ENCODE results near the gene NECAB2.

DNA sequence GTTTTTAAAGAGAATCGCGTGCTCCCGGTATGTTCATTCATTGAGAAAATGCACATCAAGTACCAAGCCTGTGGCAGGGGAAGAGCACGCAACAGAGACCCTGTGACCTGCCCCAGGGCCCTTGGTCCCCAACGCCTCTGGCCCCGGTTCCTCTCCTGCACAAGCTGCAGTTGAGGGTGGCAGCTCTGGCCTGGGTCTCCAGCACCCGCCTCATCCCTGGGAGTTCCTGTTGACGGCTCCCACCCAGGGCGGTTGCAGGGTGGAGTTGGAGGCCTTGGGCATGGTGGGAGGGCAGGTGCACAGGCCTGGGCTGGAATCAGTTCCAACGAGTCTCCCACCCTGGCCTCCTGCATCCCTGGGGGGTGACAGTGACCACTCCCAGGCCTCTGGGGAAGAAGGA, 5.0 kb downstream of the NECAB2 start:
- TF ChIP-seq, protein P1, sequence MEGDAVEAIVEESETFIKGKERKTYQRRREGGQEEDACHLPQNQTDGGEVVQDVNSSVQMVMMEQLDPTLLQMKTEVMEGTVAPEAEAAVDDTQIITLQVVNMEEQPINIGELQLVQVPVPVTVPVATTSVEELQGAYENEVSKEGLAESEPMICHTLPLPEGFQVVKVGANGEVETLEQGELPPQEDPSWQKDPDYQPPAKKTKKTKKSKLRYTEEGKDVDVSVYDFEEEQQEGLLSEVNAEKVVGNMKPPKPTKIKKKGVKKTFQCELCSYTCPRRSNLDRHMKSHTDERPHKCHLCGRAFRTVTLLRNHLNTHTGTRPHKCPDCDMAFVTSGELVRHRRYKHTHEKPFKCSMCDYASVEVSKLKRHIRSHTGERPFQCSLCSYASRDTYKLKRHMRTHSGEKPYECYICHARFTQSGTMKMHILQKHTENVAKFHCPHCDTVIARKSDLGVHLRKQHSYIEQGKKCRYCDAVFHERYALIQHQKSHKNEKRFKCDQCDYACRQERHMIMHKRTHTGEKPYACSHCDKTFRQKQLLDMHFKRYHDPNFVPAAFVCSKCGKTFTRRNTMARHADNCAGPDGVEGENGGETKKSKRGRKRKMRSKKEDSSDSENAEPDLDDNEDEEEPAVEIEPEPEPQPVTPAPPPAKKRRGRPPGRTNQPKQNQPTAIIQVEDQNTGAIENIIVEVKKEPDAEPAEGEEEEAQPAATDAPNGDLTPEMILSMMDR (IDR thresholded peaks at IDR 0.05): no peak
- TF ChIP-seq POLR2AphosphoS5 (IDR thresholded peaks at IDR 0.05) (no peak), POLR2A (IDR thresholded peaks at IDR 0.05) (no peak), EP300 (IDR thresholded peaks at IDR 0.05) (no peak)
